Kidney (tissue), 14 donors: ENCODE results near the gene PAFAH1B1. TPM values are rescaled to one million over a fixed set of nuclear protein-coding genes. Genes with fewer than 3 reads are reported as not detected.
A peak's percentile ranks its signal among the peaks of the same experiment; 100 is the strongest.

ENCODE experiments used
- DNase-seq, 5 donors: peaks; one replicate each; pipeline ENCODE4 v3.0.0-alpha.2; 2013 to 2020
- FAIRE-seq: peaks from 2 replicates; lab custom pipeline; 2012; peaks lifted over from hg19 to GRCh38; lab: Jason Lieb, UNC
- H3K27ac ChIP-seq, 2 donors: one replicate each; pipeline ENCODE4 v1.7.0; 2013; ENCODE audit warnings: low read depth in 2 of 2, low read length in 2 of 2, inconsistent platforms in 1 of 2
- H3K27me3 ChIP-seq: one replicate; pipeline ENCODE4 v1.7.1; 2013; ENCODE audit warnings: low read length, inconsistent platforms; ENCODE audit not compliant: control insufficient read depth, insufficient read depth
- H3K36me3 ChIP-seq, 3 donors: one replicate each; pipeline versions ENCODE4 v1.7.0 to v1.7.1; 2013; ENCODE audit warnings: low read length in 3 of 3, control low read depth in 1 of 3, inconsistent platforms in 1 of 3; ENCODE audit not compliant: insufficient read depth in 3 of 3, control insufficient read depth in 2 of 3
- H3K4me1 ChIP-seq, 3 donors: one replicate each; pipeline versions ENCODE4 v1.7.0 to v1.7.1; 2013; ENCODE audit warnings: low read length in 3 of 3, inconsistent platforms in 1 of 3, low read depth in 1 of 3; ENCODE audit not compliant: control insufficient read depth in 2 of 3, insufficient read depth in 2 of 3
- H3K4me3 ChIP-seq, 3 donors: one replicate each; pipeline versions ENCODE4 v1.7.0 to v1.8.1; 2013; ENCODE audit warnings: low read length in 3 of 3, control low read depth in 1 of 3, inconsistent platforms in 1 of 3
- H3K9ac ChIP-seq, 3 donors: one replicate each; pipeline versions ENCODE4 v1.7.0 to v1.7.1; 2013; ENCODE audit warnings: low read length in 3 of 3, control low read depth in 1 of 3, inconsistent platforms in 1 of 3
- H3K9me3 ChIP-seq, 3 donors: one replicate each; pipeline versions ENCODE4 v1.7.0 to v1.7.1; 2013; ENCODE audit warnings: low read length in 3 of 3, control low read depth in 1 of 3, inconsistent platforms in 1 of 3; ENCODE audit not compliant: control insufficient read depth in 2 of 3, insufficient read depth in 1 of 3
- CTCF ChIP-seq: IDR thresholded peaks from 3 replicates; pipeline ENCODE4 v1.5.1; 2012; ENCODE audit warnings: mild to moderate bottlenecking, moderate library complexity, borderline replicate concordance; ENCODE audit not compliant: insufficient read depth; ENCODE audit errors: extremely low read depth
- intact Hi-C: fragments of 100-400 bp; cut with DNase I; formaldehyde crosslinking; loops from one replicate; pipeline ENCODE4 v1.11.1; 2022
- polyA plus RNA-seq: library from polyadenylated mRNA; stranded (reverse); fragments of 350-450 nt; fragmentation: Illumina TruSeq; extraction: RNeasy Lipid Tissue Mini Kit (QIAGEN cat#74804); gene quantifications from one replicate; pipeline ENCODE4 v1.2.3, GENCODE V29; 2014; ENCODE audit warnings: low read depth, low replicate concordance; ENCODE audit not compliant: insufficient read depth
- total RNA-seq: library from RNA; stranded (reverse); fragmentation: NEBNext Ultra II Directional; extraction: Animal tissue kit (Norgen Biotek cat#: 25700); gene quantifications from one replicate; pipeline ENCODE4 v1.2.1, GENCODE V29; 2021
- donor health status: control.
- donor health status: control.
- donor health status: control.
- donor health status: control.
- donor health status: control.
- donor health status: DM: yes; HTN: yes; CAD: no.
- donor health status: Normal renal cell carcinoma (clear cell type).

Gene PAFAH1B1
- total and polyA plus RNA-seq, 2 donors from 2014 or later: 46.7 to 125 TPM

GRCh38 chr17:2634361-2634960 is 41.0 kb downstream of the PAFAH1B1 start:
- H3K4me3 ChIP-seq: no peak overlapping the region
- no peak overlapping the region for H3K27ac ChIP-seq
- FAIRE-seq (no peak), DNase-seq (peak in 3 of 5 donors; percentile 24 to 43 (median 24))
- H3K9ac ChIP-seq: no peak overlapping the region
- intact Hi-C loops: no loop called here
- no peaks in the 10 kb centered on the region for H3K36me3 ChIP-seq
- no peaks in the 10 kb centered on the region for H3K9me3 ChIP-seq
- TF ChIP-seq CTCF: no peak
- H3K27me3 ChIP-seq: no peaks in the 10 kb centered on the region
- H3K4me1 ChIP-seq: peaks cover 0 to 4% (median 0%) of the 10 kb centered on the region in 3 donors

- Histone ChIP-seq H3K27me3 (no peaks in the 10 kb centered on the region), H3K27ac (no peak overlapping the region), H3K9ac (no peak overlapping the region), H3K4me3 (no peak overlapping the region), H3K4me1 (peaks cover 0 to 4% (median 0%) of the 10 kb centered on the region in 3 donors), H3K36me3 (peaks cover 0 to 2% (median 0%) of the 10 kb centered on the region in 3 donors), H3K9me3 (no peaks in the 10 kb centered on the region)
- TF ChIP-seq CTCF: no peak
- DNase-seq (no peak), FAIRE-seq (no peak)
- intact Hi-C loops: no loop called here
Measured at GRCh38 chr17:2635241-2635640, 41.8 kb downstream of the PAFAH1B1 start.

- no peak for TF ChIP-seq CTCF
- FAIRE-seq (no peak), DNase-seq (no peak)
- Histone ChIP-seq H3K27me3 (no peaks in the 10 kb centered on the region), H3K36me3 (peaks cover 0 to 2% (median 2%) of the 10 kb centered on the region in 3 donors), H3K27ac (no peak overlapping the region), H3K4me3 (no peak overlapping the region), H3K9ac (no peak overlapping the region), H3K9me3 (no peaks in the 10 kb centered on the region), H3K4me1 (peaks cover 0 to 4% (median 0%) of the 10 kb centered on the region in 3 donors)
- intact Hi-C loops: no loop called here
Measured at GRCh38 chr17:2635675-2636074, 42.2 kb downstream of the PAFAH1B1 start.
